ENCODE data around the gene NDUFV2.
"Not testable (repeated sequence)": the region's sequence is repeated elsewhere in the genome, so short reads cannot be mapped to it uniquely, and the experiment has no call there.

The NDUFV2 gene

DNA sequence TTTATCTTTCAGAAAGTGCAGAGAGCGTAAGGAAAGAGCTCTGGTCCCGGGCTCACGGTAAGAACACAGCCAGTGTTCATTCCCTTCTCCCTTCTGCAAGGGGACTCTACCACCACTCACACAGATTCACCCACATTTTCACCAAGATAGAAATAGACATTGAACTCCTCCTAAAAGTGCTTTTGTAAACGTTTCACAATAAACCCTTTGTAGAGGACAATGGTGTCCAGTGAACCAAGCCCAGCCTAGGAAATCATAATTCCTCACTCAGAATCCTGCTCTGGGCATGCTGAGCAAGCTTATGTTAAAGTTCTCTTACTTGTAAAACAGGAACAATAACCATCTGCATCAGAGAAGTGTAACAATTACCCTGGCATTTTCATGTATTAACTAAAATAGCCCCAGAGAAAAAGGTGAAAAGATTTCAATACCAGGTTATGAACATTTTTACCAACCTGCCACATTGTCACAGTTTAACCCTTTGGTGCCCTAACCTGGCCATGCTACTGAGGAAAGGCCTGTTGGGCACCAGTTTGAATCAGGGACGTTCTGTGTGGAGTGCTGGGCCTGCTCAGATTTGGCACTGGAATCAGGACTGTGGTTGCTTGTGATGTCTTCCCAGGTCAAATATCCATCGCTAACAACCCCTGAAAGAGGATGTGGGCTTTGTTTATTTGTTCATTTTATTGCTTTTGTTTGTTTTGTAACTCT lies 22.5 kb upstream of the NDUFV2 start:
- no peak for DNase-seq (ENCODE audit: low read depth)
- H3K4me3 ChIP-seq (ENCODE audit: low read length): no peak overlapping the region
- TF ChIP-seq, protein P1, sequence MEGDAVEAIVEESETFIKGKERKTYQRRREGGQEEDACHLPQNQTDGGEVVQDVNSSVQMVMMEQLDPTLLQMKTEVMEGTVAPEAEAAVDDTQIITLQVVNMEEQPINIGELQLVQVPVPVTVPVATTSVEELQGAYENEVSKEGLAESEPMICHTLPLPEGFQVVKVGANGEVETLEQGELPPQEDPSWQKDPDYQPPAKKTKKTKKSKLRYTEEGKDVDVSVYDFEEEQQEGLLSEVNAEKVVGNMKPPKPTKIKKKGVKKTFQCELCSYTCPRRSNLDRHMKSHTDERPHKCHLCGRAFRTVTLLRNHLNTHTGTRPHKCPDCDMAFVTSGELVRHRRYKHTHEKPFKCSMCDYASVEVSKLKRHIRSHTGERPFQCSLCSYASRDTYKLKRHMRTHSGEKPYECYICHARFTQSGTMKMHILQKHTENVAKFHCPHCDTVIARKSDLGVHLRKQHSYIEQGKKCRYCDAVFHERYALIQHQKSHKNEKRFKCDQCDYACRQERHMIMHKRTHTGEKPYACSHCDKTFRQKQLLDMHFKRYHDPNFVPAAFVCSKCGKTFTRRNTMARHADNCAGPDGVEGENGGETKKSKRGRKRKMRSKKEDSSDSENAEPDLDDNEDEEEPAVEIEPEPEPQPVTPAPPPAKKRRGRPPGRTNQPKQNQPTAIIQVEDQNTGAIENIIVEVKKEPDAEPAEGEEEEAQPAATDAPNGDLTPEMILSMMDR (conservative IDR thresholded peaks at IDR 0.05; ENCODE audit: low read depth, low read length): no peak

DNA sequence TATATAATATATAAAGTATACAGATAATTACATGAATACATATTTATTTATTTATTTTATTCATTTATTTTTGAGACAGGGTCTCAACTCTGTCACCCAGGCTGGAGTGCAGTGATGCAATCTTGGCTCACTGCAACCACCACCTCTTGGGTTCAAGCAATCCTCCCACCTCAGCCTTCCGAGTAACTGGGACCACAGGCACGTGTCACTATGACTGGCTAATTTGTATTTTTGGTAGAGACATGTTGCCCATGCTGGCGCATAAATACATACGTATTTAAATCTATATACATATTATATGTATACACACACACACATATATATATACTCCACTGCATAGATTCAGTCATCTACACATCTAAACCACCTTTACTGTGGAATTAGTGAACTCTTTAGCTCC lies 20.6 kb upstream of the NDUFV2 start:
- DNase-seq (ENCODE audit: low read depth): no peak
- H3K4me3 ChIP-seq (ENCODE audit: low read length): no peak overlapping the region
- TF ChIP-seq, protein P1 (conservative IDR thresholded peaks at IDR 0.05; ENCODE audit: low read depth, low read length): no peak

GRCh38 chr18:9082711-9083510 lies 19.6 kb upstream of the NDUFV2 start:
- DNase-seq (ENCODE audit: low read depth): no peak
- TF ChIP-seq, protein P1 (conservative IDR thresholded peaks at IDR 0.05; ENCODE audit: low read depth, low read length): no peak
- H3K4me3 ChIP-seq (ENCODE audit: low read length): no peak overlapping the region

- no peak for DNase-seq (ENCODE audit: low read depth)
- TF ChIP-seq, protein P1 (conservative IDR thresholded peaks at IDR 0.05; ENCODE audit: low read depth, low read length): no peak
- H3K4me3 ChIP-seq (ENCODE audit: low read length): no peak overlapping the region
Observed at GRCh38 chr18:9086015-9086414, 16.5 kb upstream of the NDUFV2 start.

GRCh38 chr18:9086624-9087023 lies 15.9 kb upstream of the NDUFV2 start:
- no peak overlapping the region for H3K4me3 ChIP-seq (ENCODE audit: low read length)
- DNase-seq (ENCODE audit: low read depth): no peak
- TF ChIP-seq, protein P1 (conservative IDR thresholded peaks at IDR 0.05; ENCODE audit: low read depth, low read length): no peak

DNA sequence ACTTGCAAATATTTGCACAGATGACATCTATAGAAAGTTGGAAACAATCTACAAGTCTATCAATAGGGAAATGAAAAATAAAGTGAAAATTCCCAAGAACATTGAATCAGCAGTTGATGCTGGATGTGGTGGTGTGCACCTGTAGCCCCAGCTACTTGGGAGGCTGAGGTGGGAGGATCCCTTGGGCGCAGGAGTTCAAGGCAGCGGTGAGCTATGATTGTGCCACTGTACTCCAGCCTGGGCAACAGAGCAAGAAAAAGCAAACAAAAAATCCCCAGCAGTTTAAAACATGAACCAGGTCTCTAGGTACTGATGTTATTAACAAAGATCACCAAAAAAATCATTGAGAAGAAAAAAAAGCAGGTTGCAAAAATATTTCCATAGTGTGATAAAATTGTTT lies 15.4 kb upstream of the NDUFV2 start:
- H3K4me3 ChIP-seq (ENCODE audit: low read length): no peak overlapping the region
- TF ChIP-seq, protein P1 (conservative IDR thresholded peaks at IDR 0.05; ENCODE audit: low read depth, low read length): no peak
- no peak for DNase-seq (ENCODE audit: low read depth)

- TF ChIP-seq, protein P1 (conservative IDR thresholded peaks at IDR 0.05; ENCODE audit: low read depth, low read length): no peak
- H3K4me3 ChIP-seq (ENCODE audit: low read length): no peak overlapping the region
- no peak for DNase-seq (ENCODE audit: low read depth)
Observed at GRCh38 chr18:9088252-9088651, 14.2 kb upstream of the NDUFV2 start.

DNA sequence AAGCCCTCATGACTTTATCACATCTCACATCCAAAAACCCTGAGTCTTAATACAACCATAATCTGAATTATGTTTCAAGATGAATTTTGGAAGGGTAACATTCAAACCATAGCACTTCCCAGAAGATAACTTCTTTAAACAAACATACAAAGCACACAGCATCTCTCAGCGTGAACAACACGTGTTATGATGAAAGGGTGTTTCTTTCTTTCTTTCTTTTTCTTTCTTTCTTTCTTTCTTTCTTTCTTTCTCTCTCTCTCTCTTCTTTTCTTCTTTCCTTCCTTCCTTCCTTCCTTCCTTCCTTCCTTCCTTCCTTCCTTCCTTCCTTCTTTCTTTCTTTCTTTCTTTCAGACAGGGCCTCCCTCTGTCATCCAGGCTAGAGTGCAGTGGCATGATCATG lies 13.8 kb upstream of the NDUFV2 start:
- DNase-seq (ENCODE audit: low read depth); H3K4me3 ChIP-seq (ENCODE audit: low read length): not testable (repeated sequence)
